HG03108 (cell line): Measurements from ENCODE around the gene CUL4B.
A peak's percentile ranks its signal among the peaks of the same experiment; 100 is the strongest.
"Not testable (repeated sequence)": the region's sequence is repeated elsewhere in the genome, so short reads cannot be mapped to it uniquely, and the experiment has no call there.

Experiments
- ATAC-seq: cut with Tn5 transposase; IDR thresholded peaks from one replicate; pipeline ENCODE4 v1.9.1; 2021; ENCODE audit warnings: moderate library complexity; ENCODE audit not compliant: unreplicated experiment

CUL4B gene

DNA sequence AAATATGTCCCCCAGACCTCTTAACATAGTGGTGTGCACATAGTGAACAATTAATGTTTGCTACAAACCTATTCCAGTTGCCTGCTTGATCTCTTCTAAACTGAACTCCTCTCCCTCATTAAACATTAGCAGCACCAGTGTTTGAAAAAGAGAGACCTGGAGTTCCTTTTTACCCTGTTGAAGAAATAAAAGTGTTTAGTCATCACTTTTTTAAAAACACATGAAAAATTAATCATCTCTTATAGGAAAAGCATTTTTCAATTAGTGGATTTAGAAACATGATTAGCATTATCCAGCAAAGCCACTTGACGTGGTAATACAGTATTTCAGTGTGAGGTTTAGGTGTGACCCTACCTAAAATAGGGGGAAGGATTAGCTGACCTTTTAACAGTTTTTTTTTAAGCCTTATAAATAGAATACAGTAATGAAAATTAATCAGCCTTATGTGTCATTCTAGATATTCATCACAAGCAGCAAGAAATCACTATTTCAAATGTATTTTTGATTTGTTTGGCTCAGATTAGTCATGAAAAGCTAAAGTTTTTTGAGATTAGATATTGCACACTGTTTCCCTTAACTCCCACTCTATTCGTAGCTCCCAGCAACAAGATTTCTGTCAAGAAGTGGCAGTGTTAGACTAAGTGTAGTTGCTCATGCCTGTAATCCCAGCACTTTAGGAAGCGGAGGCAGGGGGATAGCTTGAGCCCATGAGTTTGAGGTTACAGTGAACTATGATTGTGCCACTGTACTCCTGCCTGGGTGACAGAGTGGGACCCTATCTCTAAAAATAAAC lies 26.2 kb downstream of the CUL4B start:
- ATAC-seq, result no peak

DNA sequence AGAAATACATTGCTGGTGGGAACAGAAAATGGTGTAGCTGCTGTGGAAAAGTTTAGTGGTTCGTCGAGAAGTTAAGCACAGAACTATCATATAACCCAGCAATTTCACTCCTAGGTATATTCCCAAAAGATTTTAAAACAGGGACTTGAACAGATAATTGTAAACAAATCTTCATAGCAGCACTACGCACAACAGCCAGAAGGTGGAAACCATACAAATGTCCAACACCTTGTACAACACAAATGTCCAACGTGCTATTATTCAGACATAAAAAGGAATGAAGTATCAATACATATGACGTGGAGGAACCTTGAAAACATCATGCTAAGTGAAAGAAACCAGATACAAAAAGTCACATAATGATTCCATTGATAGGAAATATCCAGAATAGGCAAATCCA lies 37.9 kb downstream of the CUL4B start:
- ATAC-seq, result no peak

GRCh38 chrX:120517936-120518335 lies 42.8 kb downstream of the CUL4B start:
- no peak for ATAC-seq

DNA sequence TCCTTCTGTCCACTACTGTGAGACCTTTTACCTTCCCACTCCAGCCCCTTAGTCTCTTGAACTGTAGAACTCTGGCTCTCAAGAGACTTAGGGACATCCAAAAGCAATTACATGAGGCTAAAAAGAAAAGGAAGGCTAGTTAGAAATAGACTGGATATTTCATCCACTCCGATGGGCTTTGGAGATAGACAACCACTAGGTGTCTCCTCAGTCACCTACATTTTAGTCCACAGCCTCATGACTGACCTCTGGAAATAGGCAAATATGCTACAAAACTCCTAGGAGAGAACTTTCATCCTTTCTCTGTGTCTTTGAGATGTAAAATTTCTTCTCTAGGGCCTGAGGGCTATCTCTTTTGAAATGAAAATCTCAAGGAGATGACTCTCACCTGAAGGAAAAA lies 46.5 kb downstream of the CUL4B start:
- ATAC-seq, result no peak

DNA sequence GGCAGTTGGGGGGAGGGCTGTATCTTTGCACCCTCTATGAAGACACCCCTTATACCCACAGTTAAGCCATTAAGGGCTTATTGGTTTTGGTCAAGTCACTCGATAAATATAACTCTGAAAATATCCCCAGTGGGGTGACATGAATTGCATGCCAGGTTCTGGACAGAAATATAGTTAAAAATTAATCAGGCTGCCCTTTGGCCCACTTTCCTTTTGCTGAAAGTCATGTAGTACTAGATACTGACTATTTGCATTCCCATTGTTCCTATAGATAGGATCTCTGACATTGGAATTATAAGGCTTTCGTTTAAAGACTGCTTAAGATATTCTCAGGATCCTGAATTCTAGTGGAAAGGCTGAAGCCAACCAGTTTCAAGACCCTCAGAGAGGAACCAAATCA lies 48.1 kb downstream of the CUL4B start:
- no peak for ATAC-seq

DNA sequence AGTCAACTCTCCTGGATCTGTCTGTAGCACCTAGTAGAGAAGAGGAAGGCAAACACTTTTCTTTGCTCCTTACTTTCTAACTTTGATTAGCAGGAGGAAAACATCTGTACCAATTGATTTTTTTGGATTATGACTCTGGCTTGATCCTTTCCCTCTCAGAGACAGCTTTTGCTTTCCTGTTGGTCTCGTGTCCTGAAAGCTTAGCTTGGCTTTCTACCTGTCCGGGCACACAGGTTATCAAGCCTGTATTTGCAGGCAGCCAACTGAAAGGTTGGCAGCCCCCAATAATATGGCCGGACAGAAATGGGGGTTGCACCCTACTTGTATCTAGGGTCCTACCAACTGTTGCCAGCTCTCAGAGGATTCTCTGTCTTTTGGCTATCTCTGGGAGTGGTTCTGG lies 48.5 kb downstream of the CUL4B start:
- ATAC-seq, result no peak

- no peak for ATAC-seq
These were observed 56.2 kb downstream of the CUL4B start for GRCh38 chrX:120504569-120504968.

DNA sequence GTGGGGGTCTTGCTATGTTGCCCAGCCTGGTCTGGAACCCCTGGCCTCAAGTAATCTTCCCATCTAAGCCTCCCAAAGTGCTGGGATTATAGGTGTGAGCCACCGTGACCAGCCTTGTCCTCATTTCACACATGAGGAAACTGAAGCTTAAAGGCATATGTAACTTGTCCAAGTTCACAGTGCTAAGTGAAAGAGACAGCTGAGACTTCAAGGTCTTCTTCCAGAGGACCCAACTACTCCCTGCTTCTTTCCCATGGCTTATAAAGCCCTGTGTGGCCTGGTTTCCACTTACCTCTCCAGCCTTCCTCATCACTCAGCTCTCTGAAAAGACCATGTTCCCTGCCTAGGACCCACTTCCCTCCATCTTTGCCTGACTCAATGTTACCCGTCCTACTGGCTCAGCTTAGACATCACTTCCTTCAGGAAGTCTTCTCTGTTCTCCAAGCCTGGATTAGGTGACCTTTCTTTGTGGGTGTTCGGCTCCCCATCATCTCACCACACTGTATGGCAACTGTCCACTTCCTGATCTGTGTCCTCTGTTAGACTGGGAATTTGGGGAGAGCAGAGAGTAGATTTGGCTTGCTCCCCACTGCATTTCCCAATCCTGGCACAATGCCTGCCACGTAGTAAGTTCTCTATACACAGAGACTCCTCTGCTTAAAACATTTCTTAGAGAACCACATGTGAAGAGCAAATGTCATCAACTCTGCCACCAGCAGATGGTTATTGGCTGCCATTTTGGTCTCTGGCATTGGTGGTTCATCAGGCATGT lies 61.3 kb downstream of the CUL4B start:
- no peak for ATAC-seq

DNA sequence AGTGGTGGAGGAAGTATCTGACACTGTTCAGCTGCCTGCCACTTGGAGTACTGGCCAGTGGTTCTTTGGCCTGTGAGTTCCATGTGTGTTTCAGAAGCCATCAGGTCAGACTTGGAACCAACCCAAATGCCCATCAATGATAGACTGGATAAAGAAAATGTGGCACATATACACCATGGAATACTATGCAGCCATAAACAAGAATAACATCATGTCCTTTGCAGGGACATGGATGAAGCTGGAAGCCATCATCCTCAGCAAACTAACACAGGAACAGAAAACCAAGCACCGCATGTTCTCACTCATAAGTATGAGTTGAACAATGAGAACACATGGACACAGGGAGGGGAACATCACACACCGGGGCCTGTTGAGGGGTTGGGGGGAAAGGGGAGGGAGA lies 70.6 kb downstream of the CUL4B start:
- not testable (repeated sequence) for ATAC-seq

DNA sequence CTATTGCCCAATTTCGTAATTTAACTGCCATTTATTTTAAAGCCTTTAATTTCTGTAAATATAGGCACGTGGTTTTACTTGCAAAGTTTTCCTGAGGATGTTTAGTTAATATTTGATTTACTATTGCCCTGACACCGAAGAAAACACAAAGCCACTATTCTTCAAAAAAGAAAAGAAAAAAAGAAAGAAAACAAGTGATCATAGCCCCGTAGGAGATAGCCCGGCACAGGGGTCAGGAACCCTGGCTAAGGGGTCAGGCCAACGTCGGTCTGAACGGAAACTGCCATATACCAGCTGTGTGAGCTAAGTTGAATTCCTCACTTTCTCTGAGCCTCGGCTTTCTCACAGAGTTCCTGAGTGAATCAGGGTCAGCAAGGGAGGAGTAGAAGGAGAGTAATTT lies 74.0 kb downstream of the CUL4B start:
- ATAC-seq, result no peak

GRCh38 chrX:120485638-120486520 lies 74.9 kb downstream of the CUL4B start:
- ATAC-seq, result peak; percentile 66

- ATAC-seq, result no peak
These were observed 75.5 kb downstream of the CUL4B start for GRCh38 chrX:120485315-120485637.

DNA sequence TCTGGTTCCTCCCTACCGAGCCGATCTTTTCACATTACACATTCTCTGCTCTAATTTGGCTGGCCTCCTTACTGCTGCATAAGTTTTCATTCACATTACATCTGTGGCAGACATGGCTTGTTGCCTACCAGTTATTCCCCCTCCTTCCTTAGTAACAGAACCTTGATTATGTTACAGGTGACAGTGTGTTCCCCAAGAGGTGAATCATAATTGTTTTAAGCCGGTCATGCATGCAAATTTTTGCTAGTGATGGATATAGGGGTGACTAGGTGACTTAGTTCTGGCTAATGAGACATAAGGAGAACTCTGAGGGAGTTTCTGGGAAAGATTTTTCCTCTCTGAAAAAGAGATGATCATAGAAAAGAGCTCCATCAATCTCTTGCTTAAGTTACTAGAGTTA lies 83.3 kb downstream of the CUL4B start:
- ATAC-seq, result no peak

DNA sequence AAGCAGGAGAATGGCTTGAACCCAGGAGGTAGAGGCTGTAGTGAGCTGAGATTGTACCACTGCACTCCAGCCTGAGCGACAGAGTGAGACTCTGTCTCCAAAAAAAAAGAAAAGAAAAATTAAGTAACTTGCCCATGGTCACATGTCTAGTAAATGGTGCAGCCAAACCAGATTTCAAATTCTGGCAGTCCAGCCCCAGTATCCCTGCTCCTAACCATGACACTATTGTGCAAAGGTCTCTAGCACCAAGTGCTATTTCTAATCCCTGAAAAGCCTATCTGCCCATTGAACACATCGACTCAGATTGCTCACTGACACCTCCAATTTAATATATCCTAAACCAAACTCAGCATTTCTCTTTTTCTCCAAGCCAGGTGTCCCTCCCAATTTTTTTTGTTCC lies 84.0 kb downstream of the CUL4B start:
- ATAC-seq, result no peak

GRCh38 chrX:120475447-120475846 lies 85.3 kb downstream of the CUL4B start:
- ATAC-seq, result not testable (repeated sequence)
